ENCODE measurements around the gene PTPRM.

PTPRM gene

GRCh38 chr18:8357320-8357719 is 790.2 kb downstream of the PTPRM start:
- no peak for DNase-seq (ENCODE audit: low read depth, low spot score)
- H3K4me3 ChIP-seq (ENCODE audit: low read depth, low read length) = no peak overlapping the region
- TF ChIP-seq CTCF (IDR thresholded peaks at IDR 0.05; ENCODE audit: low read depth, low read length) = no peak
- in situ Hi-C loops (cut with HindIII; ENCODE audit: low sequenced_read_pairs) = no loop called here

- no peak for TF ChIP-seq CTCF (IDR thresholded peaks at IDR 0.05; ENCODE audit: low read depth, low read length)
- DNase-seq (ENCODE audit: low read depth, low spot score) = no peak
- H3K4me3 ChIP-seq (ENCODE audit: low read depth, low read length) = no peak overlapping the region
- in situ Hi-C loops (cut with HindIII; ENCODE audit: low sequenced_read_pairs) = no loop called here
Measured at GRCh38 chr18:8358033-8358765, 791.1 kb downstream of the PTPRM start.

GRCh38 chr18:8359076-8359475 is 792.0 kb downstream of the PTPRM start:
- no peak for TF ChIP-seq CTCF (IDR thresholded peaks at IDR 0.05; ENCODE audit: low read depth, low read length)
- DNase-seq (ENCODE audit: low read depth, low spot score) = no peak
- in situ Hi-C loops (cut with HindIII; ENCODE audit: low sequenced_read_pairs) = no loop called here
- H3K4me3 ChIP-seq (ENCODE audit: low read depth, low read length) = no peak overlapping the region

GRCh38 chr18:8359481-8359880 is 792.4 kb downstream of the PTPRM start:
- no peak overlapping the region for H3K4me3 ChIP-seq (ENCODE audit: low read depth, low read length)
- TF ChIP-seq CTCF (IDR thresholded peaks at IDR 0.05; ENCODE audit: low read depth, low read length) = no peak
- no peak for DNase-seq (ENCODE audit: low read depth, low spot score)
- in situ Hi-C loops (cut with HindIII; ENCODE audit: low sequenced_read_pairs) = no loop called here

GRCh38 chr18:8361941-8362471 is 794.9 kb downstream of the PTPRM start:
- DNase-seq (ENCODE audit: low read depth, low spot score) = no peak
- H3K4me3 ChIP-seq (ENCODE audit: low read depth, low read length) = no peak overlapping the region
- in situ Hi-C loops (cut with HindIII; ENCODE audit: low sequenced_read_pairs) = no loop called here
- TF ChIP-seq CTCF (IDR thresholded peaks at IDR 0.05; ENCODE audit: low read depth, low read length) = no peak

GRCh38 chr18:8362863-8363262 is 795.7 kb downstream of the PTPRM start:
- H3K4me3 ChIP-seq (ENCODE audit: low read depth, low read length) = no peak overlapping the region
- in situ Hi-C loops (cut with HindIII; ENCODE audit: low sequenced_read_pairs) = no loop called here
- TF ChIP-seq CTCF (IDR thresholded peaks at IDR 0.05; ENCODE audit: low read depth, low read length) = no peak
- no peak for DNase-seq (ENCODE audit: low read depth, low spot score)
